ENCODE measurements around the gene PGPEP1.

PGPEP1 gene

DNA sequence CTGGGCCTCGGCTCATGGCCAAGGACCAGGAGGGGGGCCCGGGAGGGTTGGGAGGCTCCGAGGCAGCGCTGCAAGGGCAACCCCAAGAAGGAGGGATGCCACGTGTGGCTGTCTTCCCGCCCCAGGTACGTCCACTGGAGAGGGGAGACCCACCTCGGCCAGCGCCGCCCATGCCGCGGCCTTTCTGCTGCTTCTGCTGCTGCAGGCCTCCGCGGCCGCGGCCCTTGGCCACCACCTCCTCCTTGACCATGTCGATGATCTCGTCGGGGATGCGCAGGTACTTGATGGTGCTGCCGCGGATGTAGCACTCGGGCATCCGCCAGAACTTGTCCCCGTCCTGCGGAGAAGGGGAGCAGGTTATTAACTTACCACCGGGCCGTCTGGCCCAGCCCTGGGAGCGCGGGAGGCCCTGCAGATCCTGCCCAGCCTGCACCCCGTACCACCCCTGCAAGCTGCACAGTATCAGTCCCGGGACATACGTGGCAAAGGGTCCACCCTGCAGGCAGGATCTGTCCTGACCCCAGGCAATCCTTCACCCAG is 30.8 kb upstream of the PGPEP1 start:
- no peak for TF ChIP-seq CEBPB (IDR thresholded peaks at IDR 0.05)
- TF ChIP-seq TAF1 (IDR thresholded peaks at IDR 0.05; ENCODE audit: low read depth), result no peak
- no peak for TF ChIP-seq EGR1 (IDR thresholded peaks at IDR 0.05)
- TF ChIP-seq EP300 (IDR thresholded peaks at IDR 0.05; ENCODE audit: borderline replicate concordance), result no peak
- no peak for TF ChIP-seq CREB1 (IDR thresholded peaks at IDR 0.05; ENCODE audit: low read depth)
- TF ChIP-seq, protein P1, sequence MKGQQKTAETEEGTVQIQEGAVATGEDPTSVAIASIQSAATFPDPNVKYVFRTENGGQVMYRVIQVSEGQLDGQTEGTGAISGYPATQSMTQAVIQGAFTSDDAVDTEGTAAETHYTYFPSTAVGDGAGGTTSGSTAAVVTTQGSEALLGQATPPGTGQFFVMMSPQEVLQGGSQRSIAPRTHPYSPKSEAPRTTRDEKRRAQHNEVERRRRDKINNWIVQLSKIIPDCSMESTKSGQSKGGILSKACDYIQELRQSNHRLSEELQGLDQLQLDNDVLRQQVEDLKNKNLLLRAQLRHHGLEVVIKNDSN (IDR thresholded peaks at IDR 0.05), result no peak
- no peak for TF ChIP-seq TCF12 (IDR thresholded peaks at IDR 0.05; ENCODE audit: low read depth)
- no peak for TF ChIP-seq FOXM1 (IDR thresholded peaks at IDR 0.05; ENCODE audit: borderline replicate concordance, low read depth)
- TF ChIP-seq, protein P2, sequence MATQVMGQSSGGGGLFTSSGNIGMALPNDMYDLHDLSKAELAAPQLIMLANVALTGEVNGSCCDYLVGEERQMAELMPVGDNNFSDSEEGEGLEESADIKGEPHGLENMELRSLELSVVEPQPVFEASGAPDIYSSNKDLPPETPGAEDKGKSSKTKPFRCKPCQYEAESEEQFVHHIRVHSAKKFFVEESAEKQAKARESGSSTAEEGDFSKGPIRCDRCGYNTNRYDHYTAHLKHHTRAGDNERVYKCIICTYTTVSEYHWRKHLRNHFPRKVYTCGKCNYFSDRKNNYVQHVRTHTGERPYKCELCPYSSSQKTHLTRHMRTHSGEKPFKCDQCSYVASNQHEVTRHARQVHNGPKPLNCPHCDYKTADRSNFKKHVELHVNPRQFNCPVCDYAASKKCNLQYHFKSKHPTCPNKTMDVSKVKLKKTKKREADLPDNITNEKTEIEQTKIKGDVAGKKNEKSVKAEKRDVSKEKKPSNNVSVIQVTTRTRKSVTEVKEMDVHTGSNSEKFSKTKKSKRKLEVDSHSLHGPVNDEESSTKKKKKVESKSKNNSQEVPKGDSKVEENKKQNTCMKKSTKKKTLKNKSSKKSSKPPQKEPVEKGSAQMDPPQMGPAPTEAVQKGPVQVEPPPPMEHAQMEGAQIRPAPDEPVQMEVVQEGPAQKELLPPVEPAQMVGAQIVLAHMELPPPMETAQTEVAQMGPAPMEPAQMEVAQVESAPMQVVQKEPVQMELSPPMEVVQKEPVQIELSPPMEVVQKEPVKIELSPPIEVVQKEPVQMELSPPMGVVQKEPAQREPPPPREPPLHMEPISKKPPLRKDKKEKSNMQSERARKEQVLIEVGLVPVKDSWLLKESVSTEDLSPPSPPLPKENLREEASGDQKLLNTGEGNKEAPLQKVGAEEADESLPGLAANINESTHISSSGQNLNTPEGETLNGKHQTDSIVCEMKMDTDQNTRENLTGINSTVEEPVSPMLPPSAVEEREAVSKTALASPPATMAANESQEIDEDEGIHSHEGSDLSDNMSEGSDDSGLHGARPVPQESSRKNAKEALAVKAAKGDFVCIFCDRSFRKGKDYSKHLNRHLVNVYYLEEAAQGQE (IDR thresholded peaks at IDR 0.05; ENCODE audit: low read depth), result no peak
- TF ChIP-seq NFIC (IDR thresholded peaks at IDR 0.05), result no peak
- no peak for TF ChIP-seq ZBTB7A (IDR thresholded peaks at IDR 0.05; ENCODE audit: low read depth)
- no peak for TF ChIP-seq TEAD4 (IDR thresholded peaks at IDR 0.05)
- no peak for TF ChIP-seq RAD21 (IDR thresholded peaks at IDR 0.05; ENCODE audit: low read depth)
- TF ChIP-seq, protein P3, sequence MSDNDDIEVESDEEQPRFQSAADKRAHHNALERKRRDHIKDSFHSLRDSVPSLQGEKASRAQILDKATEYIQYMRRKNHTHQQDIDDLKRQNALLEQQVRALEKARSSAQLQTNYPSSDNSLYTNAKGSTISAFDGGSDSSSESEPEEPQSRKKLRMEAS (IDR thresholded peaks at IDR 0.05), result no peak
- TF ChIP-seq YY1 (IDR thresholded peaks at IDR 0.05; ENCODE audit: low read depth), result no peak

DNA sequence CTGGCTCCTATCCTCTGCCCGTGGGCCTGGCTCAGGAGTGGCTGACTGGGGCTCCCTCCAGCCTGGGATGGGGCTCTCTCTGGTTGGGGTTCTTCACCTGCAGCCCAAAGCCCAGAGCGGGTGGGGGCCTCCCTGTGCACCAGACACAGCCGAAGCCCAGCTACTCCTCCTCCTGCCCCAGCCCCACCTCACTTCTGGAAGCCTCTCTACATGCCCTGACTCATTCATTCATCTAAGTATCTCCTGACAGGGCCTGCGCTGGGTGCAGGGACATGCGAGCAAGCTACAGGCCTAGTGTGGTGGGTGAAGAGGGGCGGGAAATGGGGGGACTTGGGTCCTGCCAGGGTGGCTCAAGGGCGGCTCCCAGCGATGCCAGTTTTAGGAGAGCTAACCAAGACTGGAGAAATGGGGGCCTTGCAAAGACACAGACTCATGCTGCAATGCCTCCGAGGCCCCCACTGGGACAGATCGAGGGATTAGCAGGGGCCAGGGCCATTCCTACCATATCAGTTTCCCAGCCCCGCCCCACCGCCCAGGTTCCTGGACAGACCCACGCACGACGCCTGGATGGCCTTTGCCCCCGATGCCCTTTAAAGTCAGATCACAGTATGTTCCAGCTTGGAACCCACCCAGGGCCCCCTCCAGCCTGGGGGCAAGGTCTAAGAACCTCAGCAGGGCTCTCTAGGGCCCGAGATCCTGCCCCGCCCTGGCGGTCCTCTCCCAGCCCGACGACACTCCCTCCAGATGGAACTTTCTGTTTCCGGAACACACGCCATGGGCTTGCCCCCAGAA is 30.1 kb upstream of the PGPEP1 start:
- TF ChIP-seq RAD21 (IDR thresholded peaks at IDR 0.05; ENCODE audit: low read depth), result no peak
- no peak for TF ChIP-seq CEBPB (IDR thresholded peaks at IDR 0.05)
- TF ChIP-seq ZBTB7A (IDR thresholded peaks at IDR 0.05; ENCODE audit: low read depth), result no peak
- no peak for TF ChIP-seq TEAD4 (IDR thresholded peaks at IDR 0.05)
- TF ChIP-seq, protein P1 (IDR thresholded peaks at IDR 0.05), result no peak
- TF ChIP-seq FOXM1 (IDR thresholded peaks at IDR 0.05; ENCODE audit: borderline replicate concordance, low read depth), result no peak
- TF ChIP-seq EGR1 (IDR thresholded peaks at IDR 0.05), result no peak
- TF ChIP-seq, protein P2 (IDR thresholded peaks at IDR 0.05; ENCODE audit: low read depth), result no peak
- TF ChIP-seq TAF1 (IDR thresholded peaks at IDR 0.05; ENCODE audit: low read depth), result no peak
- TF ChIP-seq NFIC (IDR thresholded peaks at IDR 0.05), result no peak
- no peak for TF ChIP-seq EP300 (IDR thresholded peaks at IDR 0.05; ENCODE audit: borderline replicate concordance)
- no peak for TF ChIP-seq CREB1 (IDR thresholded peaks at IDR 0.05; ENCODE audit: low read depth)
- TF ChIP-seq, protein P3 (IDR thresholded peaks at IDR 0.05), result no peak
- TF ChIP-seq TCF12 (IDR thresholded peaks at IDR 0.05; ENCODE audit: low read depth), result no peak
- TF ChIP-seq YY1 (IDR thresholded peaks at IDR 0.05; ENCODE audit: low read depth), result no peak

DNA sequence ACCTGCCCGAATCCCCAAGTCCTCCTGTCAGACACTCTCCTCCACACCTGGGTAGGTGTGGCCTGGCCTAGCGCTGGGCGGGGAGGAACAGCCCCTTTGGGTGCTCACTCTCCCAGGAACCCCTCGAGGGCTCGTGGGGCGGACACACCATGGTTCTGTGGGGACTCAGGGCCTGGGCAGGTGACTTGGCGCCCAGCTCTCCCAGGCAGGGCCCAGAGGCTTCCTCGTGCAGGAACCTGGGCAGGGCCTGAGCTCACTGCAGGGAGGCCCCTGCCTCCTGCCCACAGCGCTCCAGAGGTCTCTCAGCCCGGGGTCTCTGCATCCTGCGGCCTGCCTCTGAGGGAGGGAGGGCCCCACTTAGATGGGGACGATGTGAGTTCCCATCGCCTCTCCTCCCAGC is 29.4 kb upstream of the PGPEP1 start:
- TF ChIP-seq FOXM1 (IDR thresholded peaks at IDR 0.05; ENCODE audit: borderline replicate concordance, low read depth), result no peak

DNA sequence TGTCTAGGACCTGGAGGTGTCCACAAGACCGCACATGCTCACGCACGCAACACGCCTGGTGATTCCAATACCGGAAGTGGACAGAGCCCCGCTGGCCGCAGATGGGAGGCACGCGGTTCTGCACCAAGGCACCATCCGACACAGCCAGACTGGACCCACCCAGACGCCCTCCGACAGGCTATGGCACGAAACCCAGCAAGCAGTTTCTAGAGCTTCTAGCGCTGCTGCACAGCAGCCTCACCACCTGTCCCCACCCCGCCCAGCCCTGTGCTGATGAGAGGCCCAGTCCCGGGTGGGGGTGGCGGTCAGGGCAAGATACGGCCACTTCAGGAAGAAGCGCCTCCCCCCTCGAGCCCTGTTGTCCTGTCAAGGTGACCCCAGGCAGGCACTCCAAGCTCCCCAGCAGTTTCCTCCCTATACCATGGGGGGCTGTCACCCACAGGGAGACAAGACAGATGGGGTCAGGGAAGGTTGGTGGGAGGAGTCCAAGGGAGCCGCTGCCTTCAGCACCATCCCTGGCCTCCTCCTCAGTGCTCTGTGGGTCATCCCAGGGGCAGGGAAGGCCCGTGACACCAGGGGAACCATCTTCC is 28.8 kb upstream of the PGPEP1 start:
- no peak for TF ChIP-seq NFIC (IDR thresholded peaks at IDR 0.05)
- TF ChIP-seq TEAD4 (IDR thresholded peaks at IDR 0.05), result no peak
- TF ChIP-seq YY1 (IDR thresholded peaks at IDR 0.05; ENCODE audit: low read depth), result no peak
- no peak for TF ChIP-seq TAF1 (IDR thresholded peaks at IDR 0.05; ENCODE audit: low read depth)
- TF ChIP-seq EP300 (IDR thresholded peaks at IDR 0.05; ENCODE audit: borderline replicate concordance), result no peak
- TF ChIP-seq FOXM1 (IDR thresholded peaks at IDR 0.05; ENCODE audit: borderline replicate concordance, low read depth), result no peak
- TF ChIP-seq, protein P1 (IDR thresholded peaks at IDR 0.05), result no peak
- TF ChIP-seq RAD21 (IDR thresholded peaks at IDR 0.05; ENCODE audit: low read depth), result no peak
- TF ChIP-seq TCF12 (IDR thresholded peaks at IDR 0.05; ENCODE audit: low read depth), result no peak
- no peak for TF ChIP-seq CEBPB (IDR thresholded peaks at IDR 0.05)
- no peak for TF ChIP-seq EGR1 (IDR thresholded peaks at IDR 0.05)
- TF ChIP-seq CREB1 (IDR thresholded peaks at IDR 0.05; ENCODE audit: low read depth), result no peak
- TF ChIP-seq ZBTB7A (IDR thresholded peaks at IDR 0.05; ENCODE audit: low read depth), result no peak
- TF ChIP-seq, protein P2 (IDR thresholded peaks at IDR 0.05; ENCODE audit: low read depth), result no peak
- TF ChIP-seq, protein P3 (IDR thresholded peaks at IDR 0.05), result no peak
